NCI-H146 treated with DMSO at 0.1 percent for 48 hours (cell line): ENCODE measurements around the gene WNT11.
A peak's percentile ranks its signal among the peaks of the same experiment; 100 is the strongest.

ENCODE experiments used
- DNase-seq: peaks from one replicate; lab custom pipeline; 2025; ENCODE audit not compliant: unreplicated experiment; lab: John Stamatoyannopoulos, UW

Gene WNT11

GRCh38 chr11:76156971-76157427 is 49.3 kb downstream of the WNT11 start:
- DNase-seq, result no peak

- no peak for DNase-seq
Measured at GRCh38 chr11:76155500-76156227, 50.6 kb downstream of the WNT11 start.

GRCh38 chr11:76153571-76153923 is 52.8 kb downstream of the WNT11 start:
- DNase-seq, result no peak

GRCh38 chr11:76152741-76153570 is 53.3 kb downstream of the WNT11 start:
- DNase-seq, result no peak

GRCh38 chr11:76152086-76152681 is 54.1 kb downstream of the WNT11 start:
- peak; percentile 22 for DNase-seq

- peak; percentile 82 for DNase-seq
Measured at GRCh38 chr11:76151556-76152085, 54.7 kb downstream of the WNT11 start.

GRCh38 chr11:76150141-76150540 is 56.2 kb downstream of the WNT11 start:
- DNase-seq, result no peak

- DNase-seq, result no peak
Measured at GRCh38 chr11:76149713-76150112, 56.6 kb downstream of the WNT11 start.

- DNase-seq, result no peak
Measured at GRCh38 chr11:76148941-76149613, 57.2 kb downstream of the WNT11 start.

GRCh38 chr11:76148231-76148630 is 58.1 kb downstream of the WNT11 start:
- DNase-seq, result no peak

- DNase-seq, result no peak
Measured at GRCh38 chr11:76147106-76147740, 59.1 kb downstream of the WNT11 start.

GRCh38 chr11:76143274-76143673 is 63.0 kb downstream of the WNT11 start:
- DNase-seq, result no peak

- DNase-seq, result no peak
Measured at GRCh38 chr11:76141901-76142588, 64.3 kb downstream of the WNT11 start.

- DNase-seq, result no peak
Measured at GRCh38 chr11:76140912-76141574, 65.3 kb downstream of the WNT11 start.

GRCh38 chr11:76139314-76139713 is 67.0 kb downstream of the WNT11 start:
- DNase-seq, result no peak
